CD4-positive, alpha-beta T cell treated with Interleukin-10 for 1 hour (primary cell): Measurements from ENCODE around the gene CCRL2.
"Not testable (repeated sequence)": the region's sequence is repeated elsewhere in the genome, so short reads cannot be mapped to it uniquely, and the experiment has no call there.

Experiments
- DNase-seq: peaks from one replicate; pipeline ENCODE4 v3.0.0-alpha.2; 2020

CCRL2 gene

DNA sequence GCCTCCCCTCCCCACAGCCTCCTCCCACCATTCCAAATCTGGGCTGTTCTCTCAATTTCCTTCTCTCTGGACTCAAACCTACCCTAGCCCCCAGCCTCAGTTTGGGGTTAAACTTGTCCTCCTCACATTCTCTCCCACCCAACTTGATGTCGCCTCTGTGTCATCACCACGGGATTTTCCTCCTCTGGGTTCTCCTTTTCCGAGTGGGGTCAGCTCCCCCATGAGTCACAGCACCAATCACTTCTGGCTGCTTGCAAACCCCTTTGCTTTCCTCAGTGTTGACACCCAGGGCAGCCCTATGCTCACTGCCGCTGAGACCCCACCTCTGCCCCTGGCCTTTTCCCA is 644 bp upstream of the CCRL2 start:
- DNase-seq: peak; percentile 21

DNA sequence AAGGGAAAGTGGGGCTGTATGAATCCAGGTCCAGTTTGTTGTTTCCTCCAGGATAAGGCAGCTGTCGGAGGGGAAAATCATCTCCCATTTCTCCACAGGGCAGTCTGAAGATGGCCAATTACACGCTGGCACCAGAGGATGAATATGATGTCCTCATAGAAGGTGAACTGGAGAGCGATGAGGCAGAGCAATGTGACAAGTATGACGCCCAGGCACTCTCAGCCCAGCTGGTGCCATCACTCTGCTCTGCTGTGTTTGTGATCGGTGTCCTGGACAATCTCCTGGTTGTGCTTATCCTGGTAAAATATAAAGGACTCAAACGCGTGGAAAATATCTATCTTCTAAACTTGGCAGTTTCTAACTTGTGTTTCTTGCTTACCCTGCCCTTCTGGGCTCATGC is 911 bp downstream of the CCRL2 start:
- no peak for DNase-seq

DNA sequence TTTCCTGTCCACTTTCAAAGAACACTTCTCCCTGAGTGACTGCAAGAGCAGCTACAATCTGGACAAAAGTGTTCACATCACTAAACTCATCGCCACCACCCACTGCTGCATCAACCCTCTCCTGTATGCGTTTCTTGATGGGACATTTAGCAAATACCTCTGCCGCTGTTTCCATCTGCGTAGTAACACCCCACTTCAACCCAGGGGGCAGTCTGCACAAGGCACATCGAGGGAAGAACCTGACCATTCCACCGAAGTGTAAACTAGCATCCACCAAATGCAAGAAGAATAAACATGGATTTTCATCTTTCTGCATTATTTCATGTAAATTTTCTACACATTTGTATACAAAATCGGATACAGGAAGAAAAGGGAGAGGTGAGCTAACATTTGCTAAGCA is 1.8 kb downstream of the CCRL2 start:
- DNase-seq: no peak

DNA sequence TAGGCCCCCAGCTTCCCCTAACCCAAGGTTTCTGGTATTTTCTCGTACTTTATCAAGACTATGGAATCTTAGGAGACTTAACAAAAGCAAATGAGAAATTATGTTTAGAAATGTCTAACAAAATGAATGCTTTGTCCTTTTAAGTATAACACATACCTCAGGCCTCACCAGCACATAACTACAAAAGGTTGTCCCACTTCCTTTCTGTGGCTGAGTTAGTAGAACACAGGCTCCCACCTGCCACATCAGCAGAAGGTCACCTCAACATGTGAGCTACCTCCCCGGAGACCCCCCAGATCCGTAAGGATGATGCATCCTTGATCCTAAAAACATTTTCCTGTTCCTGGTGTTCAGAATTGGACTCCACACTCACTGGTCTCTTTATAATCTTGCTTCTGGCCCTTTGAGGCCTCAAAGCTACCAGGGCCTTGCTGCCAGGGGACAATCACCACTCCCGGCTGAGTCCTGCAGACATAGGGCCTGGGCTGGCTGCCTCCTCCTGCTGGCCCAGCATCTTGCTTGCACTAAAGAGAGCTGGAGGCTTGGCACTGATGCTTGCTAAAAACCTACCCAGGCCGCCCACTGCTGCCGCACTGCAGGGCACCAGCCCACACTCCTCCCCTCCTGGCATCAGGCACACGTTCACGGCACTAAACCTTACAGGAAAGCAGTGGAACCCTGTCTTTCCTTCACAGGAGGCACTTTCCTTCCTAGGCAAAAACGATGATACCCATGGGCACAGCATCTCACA is 2.9 kb downstream of the CCRL2 start:
- DNase-seq: no peak

GRCh38 chr3:46410669-46411068 is 3.6 kb downstream of the CCRL2 start:
- no peak for DNase-seq

- no peak for DNase-seq
Observed at GRCh38 chr3:46411271-46411670, 4.2 kb downstream of the CCRL2 start.

- DNase-seq: no peak
Observed at GRCh38 chr3:46412786-46413298, 5.8 kb downstream of the CCRL2 start.

DNA sequence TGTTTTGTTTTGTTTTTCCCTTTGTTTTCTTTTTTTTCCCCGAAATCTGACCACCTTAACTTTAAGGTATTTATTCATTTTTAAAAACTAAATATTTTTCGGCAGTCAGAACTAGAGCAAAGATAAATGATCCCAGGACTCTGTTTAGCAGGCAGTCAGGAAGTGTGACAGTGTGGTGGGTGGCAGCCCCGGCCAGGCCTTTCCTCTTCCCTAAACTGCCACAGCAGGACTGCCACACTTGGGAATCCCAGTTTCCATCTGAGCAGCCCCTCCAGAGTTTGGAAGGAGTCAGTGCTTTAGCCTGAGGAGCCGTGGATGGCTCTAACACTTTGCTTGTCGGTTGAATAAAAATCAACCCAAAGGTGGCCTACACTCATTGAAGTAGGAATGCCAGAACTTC is 6.9 kb downstream of the CCRL2 start:
- DNase-seq: no peak

DNA sequence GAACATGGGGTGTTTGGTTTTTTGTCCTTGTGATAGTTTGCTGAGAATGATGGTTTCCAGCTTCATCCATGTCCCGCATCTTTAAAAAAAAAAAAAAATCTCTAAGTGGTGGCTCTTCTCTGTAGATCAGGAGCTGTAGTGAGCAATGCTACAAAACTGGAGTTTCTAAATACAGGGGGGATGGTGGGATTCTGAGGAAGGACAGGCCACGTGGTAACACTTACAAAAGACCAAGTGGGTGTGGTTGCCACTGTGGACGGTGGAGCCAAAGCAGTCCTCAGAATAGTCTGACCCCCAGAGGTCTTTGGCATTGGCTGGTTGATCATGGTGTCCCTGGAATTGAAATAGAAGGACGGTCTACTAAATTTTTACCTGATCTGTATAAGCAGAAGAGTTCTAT is 7.7 kb downstream of the CCRL2 start:
- DNase-seq: no peak

DNA sequence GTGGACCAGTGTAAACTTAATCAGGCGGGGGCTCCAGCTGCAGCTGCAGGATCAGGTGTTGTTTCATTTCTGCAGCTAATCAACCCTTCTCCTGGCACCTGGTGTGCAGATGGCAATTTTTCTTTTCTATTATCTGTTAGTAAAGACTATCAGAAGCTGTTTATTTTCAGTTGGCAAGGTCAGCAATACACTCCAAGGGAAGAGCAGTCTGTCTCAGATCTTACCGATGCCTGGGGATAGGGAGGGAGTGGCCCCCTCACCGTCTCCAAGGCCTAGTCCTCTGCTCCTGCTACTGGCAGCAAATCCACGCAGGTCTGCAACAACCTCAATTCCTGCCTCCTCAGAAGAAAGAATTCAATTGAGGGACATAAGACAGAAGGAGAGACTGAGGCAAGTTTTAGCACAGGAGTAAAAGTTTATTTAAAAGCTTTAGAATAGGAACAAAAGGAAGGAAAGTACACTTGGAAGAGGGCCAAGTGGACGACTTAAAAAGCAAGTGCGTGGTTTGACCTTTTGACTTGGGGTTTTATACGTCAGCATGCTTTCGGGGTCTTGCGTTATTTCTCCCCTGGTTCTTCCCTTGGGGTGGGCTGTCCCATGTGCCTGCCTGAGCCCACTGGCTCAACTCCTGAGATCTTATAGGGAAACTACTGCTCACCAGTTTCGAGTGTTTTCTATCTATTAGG is 9.2 kb downstream of the CCRL2 start:
- no peak for DNase-seq

DNA sequence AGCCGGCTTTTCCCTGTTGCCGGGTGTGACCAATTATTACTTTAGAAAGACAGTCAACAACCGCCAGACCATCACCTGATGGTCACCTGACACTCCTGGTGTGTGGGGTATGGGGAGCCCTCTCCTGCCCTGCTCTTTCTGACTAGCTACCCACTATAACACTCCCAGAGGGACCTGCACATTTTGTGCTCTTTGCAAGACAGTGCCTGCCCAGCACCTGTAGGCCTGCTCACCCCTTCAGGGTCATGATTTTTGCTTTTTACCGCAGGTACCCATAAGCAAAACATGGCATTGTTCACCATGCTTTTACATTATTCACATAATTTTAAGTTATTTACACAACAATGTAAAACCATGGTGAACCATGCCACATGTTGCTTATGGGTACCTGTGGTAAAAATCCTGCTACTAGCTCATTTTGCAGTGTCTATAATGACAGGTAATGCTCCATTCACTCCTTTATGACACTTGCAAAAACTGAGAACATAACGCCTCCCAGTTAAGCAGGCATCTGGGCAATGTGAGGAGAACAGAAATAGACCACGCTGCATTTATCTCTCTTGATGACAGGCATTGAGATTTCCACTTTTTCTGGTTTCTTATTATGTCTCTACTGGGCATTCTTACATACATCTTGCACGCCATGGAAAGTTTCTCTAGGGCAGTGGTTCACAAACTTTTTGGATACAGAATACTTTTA is 9.9 kb downstream of the CCRL2 start:
- DNase-seq: no peak

DNA sequence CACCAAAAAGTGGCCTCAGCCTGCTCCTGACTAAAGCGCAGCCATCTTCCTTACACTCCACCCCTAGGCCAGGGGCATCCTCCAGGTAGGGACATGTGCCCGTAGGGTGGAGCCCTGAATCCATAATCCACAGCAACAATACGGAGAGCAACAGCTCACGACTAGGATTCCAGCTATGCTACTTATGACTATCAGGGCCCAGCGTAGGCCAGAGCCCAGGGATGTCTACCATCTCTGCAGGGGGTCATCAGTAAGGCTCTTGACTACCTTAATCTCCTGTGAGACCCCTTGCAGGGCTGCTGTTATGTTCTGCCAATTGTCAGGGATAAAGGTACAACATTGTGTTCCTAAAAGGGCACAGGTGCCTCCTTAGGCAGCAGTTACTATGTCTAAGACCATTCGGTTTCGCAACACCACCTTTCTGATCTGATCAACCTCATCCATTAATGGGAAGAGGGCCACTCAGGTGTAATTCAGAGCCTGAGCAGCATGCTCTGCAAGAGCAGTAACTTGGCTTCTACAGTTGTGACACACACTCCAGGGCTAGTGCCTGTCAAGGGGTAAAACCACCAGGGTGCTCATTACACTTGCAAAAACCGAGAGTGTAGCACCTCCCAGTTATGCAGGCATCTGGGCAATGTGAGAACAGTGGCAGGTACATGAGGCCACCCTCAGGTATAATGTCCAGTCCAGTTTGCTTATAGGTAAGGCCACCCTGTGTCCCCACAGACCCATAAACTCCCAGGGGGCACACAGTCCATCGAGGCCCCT is 11.0 kb downstream of the CCRL2 start:
- DNase-seq: no peak

GRCh38 chr3:46419816-46420215 is 12.8 kb downstream of the CCRL2 start:
- DNase-seq: no peak

DNA sequence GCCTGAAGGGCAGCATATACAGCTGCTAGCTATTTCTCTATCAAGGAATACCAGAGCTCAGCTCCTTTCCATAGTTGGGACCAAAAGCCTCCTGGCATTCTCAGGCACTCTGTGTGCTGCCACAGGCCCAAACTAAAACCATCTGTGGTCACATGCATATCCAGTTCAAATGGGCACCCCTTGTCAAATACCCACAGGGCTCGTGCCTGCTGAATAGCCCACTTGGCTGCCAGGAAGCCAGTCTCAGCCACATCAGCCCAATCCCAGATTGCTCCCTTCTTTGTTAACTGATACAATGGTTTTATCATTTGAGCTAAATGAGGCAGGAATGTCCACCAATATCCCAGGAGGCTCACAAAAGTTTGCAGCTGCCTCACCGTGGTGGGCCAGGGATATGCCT is 13.9 kb downstream of the CCRL2 start:
- no peak for DNase-seq

- no peak for DNase-seq
Observed at GRCh38 chr3:46422617-46423016, 15.6 kb downstream of the CCRL2 start.

DNA sequence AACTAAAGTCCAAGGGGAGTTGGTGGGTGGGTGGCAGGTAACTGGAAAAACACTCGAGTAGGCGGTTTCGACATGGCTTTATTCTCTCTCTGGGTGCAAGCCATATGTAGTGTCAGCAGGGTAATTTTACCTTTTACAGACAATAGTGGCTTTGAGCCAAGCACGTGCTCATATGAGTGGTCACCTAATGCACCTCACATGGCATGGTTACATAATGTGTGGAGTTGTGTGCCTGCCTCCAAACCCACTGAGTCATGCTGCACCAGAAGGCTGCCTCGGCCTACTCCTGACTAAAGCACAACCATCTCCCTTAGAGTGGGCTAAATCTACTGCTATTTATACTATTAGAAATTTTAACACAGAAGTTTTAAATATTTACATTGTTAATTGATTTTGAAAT is 16.5 kb downstream of the CCRL2 start:
- DNase-seq: no peak

DNA sequence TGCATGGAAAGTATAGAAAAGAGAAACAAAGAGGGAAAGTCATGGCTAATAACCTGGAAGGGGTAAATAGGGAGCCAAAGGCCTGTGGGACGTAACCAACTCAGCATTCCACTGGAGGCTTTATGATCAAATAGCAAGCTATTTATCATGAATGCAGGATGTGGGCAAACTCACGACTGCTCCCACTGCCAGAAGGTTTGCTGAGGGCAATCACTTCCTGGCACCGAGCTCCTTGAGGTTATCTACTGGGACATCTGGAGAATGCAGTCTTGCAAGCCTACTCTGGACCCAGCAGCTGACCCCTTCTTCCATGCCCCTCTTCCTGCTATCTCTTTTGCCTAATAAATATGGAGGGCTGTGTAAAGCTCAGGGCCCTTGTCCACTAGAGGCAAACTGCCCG is 19.4 kb downstream of the CCRL2 start:
- not testable (repeated sequence) for DNase-seq

GRCh38 chr3:46427404-46427803 is 20.3 kb downstream of the CCRL2 start:
- DNase-seq: not testable (repeated sequence)

DNA sequence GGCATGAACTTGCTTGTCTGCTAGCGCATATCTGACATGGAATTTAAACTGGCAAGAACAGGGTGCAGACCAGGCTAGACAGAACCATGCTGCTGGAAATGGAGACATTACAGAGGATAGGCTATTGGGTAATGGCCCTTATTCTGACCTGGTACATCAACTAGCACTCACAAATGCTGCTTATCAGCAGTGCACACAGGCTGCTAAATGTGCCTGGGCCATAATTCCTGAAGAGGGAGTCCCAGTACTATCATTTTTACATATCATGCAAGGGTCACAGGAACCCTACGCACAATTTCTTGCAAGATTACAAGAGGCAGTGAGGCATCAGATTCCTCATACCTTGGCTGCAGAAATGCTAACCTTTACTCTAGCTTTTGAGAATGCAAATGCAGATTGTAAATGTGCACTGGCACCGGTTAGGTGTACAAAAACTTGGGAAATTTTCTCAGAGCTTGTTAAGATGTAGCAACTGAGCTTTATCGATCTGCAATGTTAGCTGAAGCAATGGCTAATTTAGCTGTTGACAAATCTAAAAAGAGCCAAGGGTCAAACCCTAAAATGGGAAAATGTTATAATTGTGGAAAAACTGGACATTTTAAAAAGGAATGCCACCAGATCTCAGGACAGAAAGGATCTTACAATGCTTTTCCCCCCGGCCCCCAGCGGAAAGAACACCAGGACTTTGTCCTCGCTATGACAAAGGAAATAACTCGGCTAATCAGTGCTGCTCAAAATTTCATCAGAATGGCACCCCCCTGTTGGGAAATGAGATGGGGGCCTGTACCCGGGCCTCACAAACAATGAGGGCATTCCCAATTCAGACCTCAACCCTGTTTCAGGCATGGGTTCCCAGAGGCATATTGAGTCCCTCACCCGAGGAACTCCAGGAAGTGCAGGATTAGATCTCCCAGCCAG is 21.1 kb downstream of the CCRL2 start:
- no peak for DNase-seq

- no peak for DNase-seq
Observed at GRCh38 chr3:46429250-46429649, 22.2 kb downstream of the CCRL2 start.

DNA sequence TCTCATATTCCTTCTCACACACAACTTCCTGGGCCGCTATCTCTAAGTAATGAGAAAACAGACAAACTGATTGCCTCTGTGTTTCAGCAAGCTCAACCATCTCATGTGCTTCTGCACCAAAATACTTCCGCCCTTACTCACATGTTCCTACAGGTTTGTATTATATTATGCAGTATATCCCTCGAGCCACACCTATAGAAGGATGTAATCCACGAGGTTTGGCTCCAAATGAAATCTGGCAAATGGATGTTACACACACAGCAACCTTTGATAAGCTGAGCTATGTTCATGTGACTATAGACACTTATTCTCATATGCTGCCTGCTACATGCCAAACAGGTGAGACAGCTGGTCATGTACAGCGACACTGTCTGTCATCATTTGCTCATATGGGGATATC is 22.6 kb downstream of the CCRL2 start:
- no peak for DNase-seq

GRCh38 chr3:46430879-46431278 is 23.8 kb downstream of the CCRL2 start:
- not testable (repeated sequence) for DNase-seq
